ENCODE data around the gene WEE2.

The WEE2 gene

GRCh38 chr7:141691961-141692360, 16.2 kb upstream of the WEE2 start:
- no peak for DNase-seq

DNA sequence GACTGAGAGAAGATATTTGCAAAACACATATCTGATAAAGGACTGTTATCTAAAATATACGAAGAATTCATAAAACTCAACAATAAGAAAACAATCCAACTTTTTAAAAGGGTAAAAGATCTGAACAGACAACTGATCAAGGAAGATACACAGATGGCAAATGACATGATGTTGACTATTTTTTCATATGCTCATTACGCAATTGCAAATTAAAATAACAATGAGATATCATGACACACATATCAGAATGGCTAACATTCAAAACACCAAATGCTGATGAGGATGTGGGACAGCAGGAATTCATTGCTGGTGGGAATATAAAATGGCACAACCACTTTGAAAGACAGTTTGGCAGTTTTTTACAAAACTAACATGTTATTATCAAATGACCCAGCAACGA, 15.1 kb upstream of the WEE2 start:
- no peak for DNase-seq

DNA sequence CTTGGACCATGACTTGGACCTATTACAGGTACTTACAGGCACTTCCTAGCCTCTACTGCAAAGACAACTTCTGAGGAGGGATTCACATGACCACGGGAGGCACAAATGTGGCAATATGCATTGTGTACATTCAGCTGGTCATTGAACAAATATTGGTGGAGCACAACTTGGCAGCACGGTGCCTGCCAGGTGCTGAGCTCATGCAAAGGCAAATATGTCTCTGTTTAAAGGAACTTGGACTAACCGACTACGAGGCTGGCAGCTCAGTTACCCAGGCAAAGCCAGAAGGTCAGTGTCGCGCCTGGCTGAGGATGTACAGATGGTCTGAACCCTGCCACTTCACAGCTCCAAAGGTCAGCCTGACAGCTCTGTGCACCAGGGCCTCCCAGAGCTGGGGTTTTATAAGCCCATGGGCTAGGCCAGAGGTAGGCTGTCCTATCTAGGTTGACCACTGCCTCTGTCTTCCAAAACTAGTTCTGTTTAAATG, 12.3 kb upstream of the WEE2 start:
- no peak for DNase-seq

GRCh38 chr7:141696348-141696747, 11.8 kb upstream of the WEE2 start:
- no peak for DNase-seq

DNA sequence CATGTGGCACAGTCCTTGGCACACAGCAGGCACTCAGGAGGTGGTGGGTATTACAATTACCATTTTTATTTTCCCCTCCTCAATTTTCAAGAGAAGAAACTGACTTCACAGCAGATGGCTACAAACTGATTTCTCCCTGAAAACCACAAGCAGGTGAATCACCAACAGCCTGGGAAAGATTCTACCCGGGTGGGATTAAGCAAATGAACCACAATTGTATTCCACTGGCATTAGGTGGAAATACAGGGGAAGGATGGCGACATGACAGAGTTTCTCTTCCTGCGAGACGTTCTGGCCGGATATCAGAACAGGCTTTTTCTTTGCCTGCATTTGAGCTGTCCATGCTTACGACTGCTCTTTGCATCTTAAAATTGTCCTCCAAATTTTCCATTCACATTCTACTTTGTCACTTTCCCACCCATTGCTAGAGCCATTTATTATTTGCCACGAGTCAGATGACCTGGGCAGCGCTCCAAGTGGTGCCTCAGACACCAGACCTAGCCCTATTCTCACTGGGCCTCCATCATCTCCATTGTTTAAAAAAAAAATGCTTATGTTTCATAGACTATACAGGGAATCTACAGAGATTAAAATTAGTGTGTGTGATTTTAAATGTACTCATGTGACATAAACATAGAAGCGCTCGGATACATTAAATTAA, 10.8 kb upstream of the WEE2 start:
- DNase-seq: peak; percentile 16

GRCh38 chr7:141698247-141699015, 9.7 kb upstream of the WEE2 start:
- DNase-seq: peak; percentile 48

GRCh38 chr7:141699860-141700259, 8.3 kb upstream of the WEE2 start:
- no peak for DNase-seq

GRCh38 chr7:141700296-141700847, 7.8 kb upstream of the WEE2 start:
- DNase-seq: no peak

DNA sequence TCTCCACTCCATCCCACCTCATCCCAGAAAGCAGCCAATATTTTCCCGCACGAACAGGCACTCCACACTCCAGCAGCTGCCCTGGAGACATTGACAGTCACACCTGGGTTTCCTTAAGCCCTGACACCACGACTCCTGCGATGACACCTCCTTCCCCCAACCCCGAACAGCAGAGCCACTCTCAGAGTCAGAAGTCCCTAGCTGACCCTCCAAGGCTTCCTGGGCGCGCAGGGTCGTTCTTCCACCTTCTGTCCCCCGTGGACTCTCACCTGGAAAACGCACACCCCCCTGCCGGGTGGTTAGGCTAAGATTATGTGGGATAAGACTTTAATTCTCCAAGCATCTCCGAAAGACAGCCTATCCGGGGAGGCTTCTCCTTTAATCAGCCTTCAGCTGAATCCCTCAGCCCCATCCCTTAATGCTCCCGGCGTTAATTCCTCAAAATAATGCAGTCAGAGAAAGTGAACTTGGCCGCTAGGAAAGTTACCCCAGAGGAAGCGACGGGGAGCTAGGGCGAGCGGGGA, 7.2 kb upstream of the WEE2 start:
- DNase-seq: no peak

GRCh38 chr7:141701489-141702046, 6.6 kb upstream of the WEE2 start:
- DNase-seq: peak; percentile 26

GRCh38 chr7:141702047-141702567, 6.0 kb upstream of the WEE2 start, which contains the start of gene DENND11:
Gene DENND11, minus strand, starts transcription at chr7:141702166. Its CDS starts 13 bp downstream, at chr7:141702153.
- peak; percentile 13 for DNase-seq

DNA sequence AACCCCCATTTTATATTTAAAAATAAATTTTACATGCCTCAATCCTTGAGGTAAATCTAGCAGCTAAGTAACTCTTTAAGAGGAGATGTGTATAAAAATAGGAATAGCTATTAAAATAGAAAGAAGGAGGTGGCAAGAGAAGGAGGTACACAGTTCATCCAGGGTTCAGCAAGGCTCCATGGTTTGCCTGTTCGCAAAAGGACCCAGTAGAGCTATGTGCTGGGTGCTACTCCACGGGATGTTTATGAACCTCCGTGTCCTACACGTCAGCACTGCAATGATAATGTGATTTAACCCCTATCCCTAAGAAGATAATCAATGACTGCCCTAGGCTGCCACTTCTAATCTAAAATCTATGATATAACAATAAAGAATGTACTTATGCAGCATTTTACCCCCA, 5.3 kb upstream of the WEE2 start:
- DNase-seq: no peak

- no peak for DNase-seq
Measured at GRCh38 chr7:141704112-141704511, 4.0 kb upstream of the WEE2 start.

- DNase-seq: no peak
Measured at GRCh38 chr7:141704741-141705140, 3.4 kb upstream of the WEE2 start.

- no peak for DNase-seq
Measured at GRCh38 chr7:141706239-141707064, 1.7 kb upstream of the WEE2 start.

DNA sequence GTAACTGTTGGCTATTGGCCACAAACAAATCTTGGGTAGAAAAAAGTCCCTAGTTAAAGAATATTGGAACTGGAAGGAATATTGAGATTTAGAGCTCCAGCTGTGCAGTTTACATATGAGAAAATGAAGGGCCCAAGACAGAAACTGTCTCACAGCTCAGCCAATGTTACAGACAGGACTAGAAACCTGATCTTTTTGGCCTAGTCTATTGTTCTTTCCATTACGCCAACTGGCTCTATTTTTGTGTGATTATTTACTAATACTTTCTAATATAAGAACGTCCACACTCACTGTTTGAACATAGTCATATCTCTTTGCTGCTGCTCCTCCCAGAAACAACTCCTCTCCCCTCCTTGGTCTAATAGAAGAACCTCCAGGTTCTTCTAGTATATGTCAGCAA, 1.2 kb downstream of the WEE2 start:
- DNase-seq: no peak

DNA sequence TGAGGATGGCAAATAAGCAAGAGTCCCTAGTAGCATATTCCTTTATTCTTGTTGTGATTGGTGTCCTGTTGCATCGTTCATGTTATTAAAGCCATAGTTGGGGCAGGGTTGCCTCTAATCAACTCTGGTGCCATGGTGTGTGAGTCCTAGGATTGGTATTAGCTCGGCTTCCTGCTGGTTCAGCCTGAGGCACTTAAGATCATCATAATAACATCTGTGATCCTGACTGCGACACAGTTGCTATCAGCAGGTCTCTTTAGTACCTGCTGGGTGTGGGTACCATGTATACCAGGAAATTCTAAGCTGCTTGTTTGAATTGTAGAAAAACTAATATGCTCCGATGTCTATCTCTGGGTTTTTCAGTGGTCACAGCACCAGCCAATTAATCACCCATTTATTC, 1.6 kb downstream of the WEE2 start:
- no peak for DNase-seq

DNA sequence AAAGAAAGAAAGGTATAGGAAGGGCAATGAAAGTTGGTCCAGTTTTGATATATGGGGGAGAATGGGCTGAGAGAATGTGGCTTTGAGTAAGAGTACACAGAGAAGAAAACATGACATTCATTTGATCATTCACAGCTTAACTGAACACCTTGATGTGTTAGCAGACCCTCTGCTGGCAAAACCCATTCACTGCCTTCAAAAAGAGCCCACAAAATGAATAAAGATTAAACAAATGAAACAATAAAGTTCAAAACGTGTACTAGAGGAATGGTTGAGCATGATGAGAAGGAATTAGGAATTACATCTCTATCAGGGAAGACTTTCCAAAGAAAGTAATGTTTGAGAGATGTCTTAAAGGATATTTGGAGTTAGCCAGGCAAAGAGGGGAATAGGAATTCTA, 2.1 kb downstream of the WEE2 start:
- DNase-seq: no peak

GRCh38 chr7:141712603-141713255, 4.6 kb downstream of the WEE2 start:
- DNase-seq: no peak

GRCh38 chr7:141713890-141714289, 5.7 kb downstream of the WEE2 start:
- no peak for DNase-seq

DNA sequence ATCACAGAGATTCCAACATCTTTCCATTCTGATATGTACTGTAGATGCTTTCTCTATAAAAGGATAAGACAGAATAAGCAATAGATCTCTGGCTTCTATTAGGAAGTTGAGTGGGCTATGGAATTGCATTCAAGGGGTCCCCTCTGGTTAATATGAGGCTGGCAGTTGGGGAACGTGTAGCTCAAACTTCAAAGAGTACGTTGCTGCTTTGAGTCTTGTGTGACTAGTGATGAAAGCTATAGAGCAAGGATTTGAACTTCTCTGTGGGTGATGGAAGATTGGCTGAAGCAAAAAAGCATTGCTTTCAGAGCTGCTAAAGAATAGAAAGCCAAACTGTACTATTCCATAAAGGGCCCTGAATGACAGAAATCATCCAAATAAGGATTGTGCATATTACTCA, 6.4 kb downstream of the WEE2 start:
- DNase-seq: no peak

- DNase-seq: no peak
Measured at GRCh38 chr7:141715018-141715417, 6.9 kb downstream of the WEE2 start.

All from hematopoietic multipotent progenitor cell treated with erythropoietin and hydrocortisone succinate and interleukin-3 and kit ligand, for 8 days (in vitro differentiated cells).